A673 (cell line): ENCODE data around the gene SLC4A2. TPM values are rescaled to one million over a fixed set of nuclear protein-coding genes. Genes with fewer than 3 reads are reported as not detected.

ENCODE experiments used
- BruUV-seq: library from RNA; stranded (reverse); fragments of 400-500 nt; replicated peaks from 2 replicates; lab custom pipeline; 2021; lab: Mats Ljungman, UMichigan
- CTCF ChIA-PET: fragments of 300-600 bp; sonication (Branson Sonifier 250); formaldehyde crosslinking; loops from one replicate; lab custom pipeline; 2022; ENCODE audit warnings: antibody characterized with exemption; lab: Charles Lee
- POLR2A ChIA-PET: fragments of 300-600 bp; sonication (Branson Sonifier 250); formaldehyde crosslinking; loops from one replicate; lab custom pipeline; 2022; ENCODE audit warnings: antibody characterized with exemption; ENCODE audit not compliant: low non-redundant PET; lab: Charles Lee
- DNase-seq: peaks from one replicate; pipeline ENCODE4 v3.0.0-alpha.2; 2015; ENCODE audit warnings: low spot score
- H3K27ac ChIP-seq: fragments of 200-600 bp; sonication (generic); 2 replicates; pipeline ENCODE4 v1.5.1; 2016; ENCODE audit warnings: mixed run types, low read depth, mild to moderate bottlenecking, mixed read lengths, antibody characterized with exemption, low read length; ENCODE audit not compliant: poor library complexity, severe bottlenecking
- H3K27me3 ChIP-seq: fragments of 200-600 bp; sonication (generic); replicated peaks from 2 replicates; pipeline ENCODE4 v1.6.1; 2017; ENCODE audit warnings: mixed run types, low read depth, mild to moderate bottlenecking, mixed read lengths, antibody characterized with exemption, low read length; ENCODE audit not compliant: insufficient read depth, poor library complexity
- H3K36me3 ChIP-seq: fragments of 200-600 bp; sonication (generic); 2 replicates; pipeline ENCODE4 v1.6.1; 2016; ENCODE audit warnings: mixed run types, mild to moderate bottlenecking, mixed read lengths, antibody characterized with exemption, low read length; ENCODE audit not compliant: insufficient read depth, poor library complexity, severe bottlenecking
- H3K4me1 ChIP-seq: fragments of 200-600 bp; sonication (generic); 2 replicates; pipeline ENCODE4 v1.6.1; 2017; ENCODE audit warnings: mixed run types, mild to moderate bottlenecking, mixed read lengths, antibody characterized with exemption, low read length; ENCODE audit not compliant: insufficient read depth, poor library complexity, severe bottlenecking
- H3K4me3 ChIP-seq: fragments of 200-600 bp; sonication (generic); 2 replicates; pipeline ENCODE4 v1.5.1; 2016; ENCODE audit warnings: low read depth, mixed run types, mild to moderate bottlenecking, mixed read lengths, low read length; ENCODE audit not compliant: poor library complexity, severe bottlenecking
- H3K9me3 ChIP-seq: fragments of 200-600 bp; sonication (generic); 2 replicates; pipeline ENCODE4 v1.6.1; 2016; ENCODE audit warnings: mixed run types, low read depth, mild to moderate bottlenecking, mixed read lengths, antibody characterized with exemption, low read length; ENCODE audit not compliant: poor library complexity, severe bottlenecking
- EZH2 ChIP-seq: fragments of 200-600 bp; sonication (generic); IDR thresholded peaks from 2 replicates; pipeline ENCODE4 v1.6.1; 2017; ENCODE audit warnings: borderline replicate concordance, low read depth, mild to moderate bottlenecking, mixed read lengths, antibody characterized with exemption, low read length; ENCODE audit not compliant: poor library complexity, severe bottlenecking
- intact Hi-C: fragments of 100-400 bp; cut with micrococcal nuclease; formaldehyde crosslinking; loops from one replicate; pipeline ENCODE4 v1.10.0; 2022; ENCODE audit not compliant: unreplicated experiment
- total RNA-seq: library from RNA; stranded (reverse); gene quantifications from 2 replicates; pipeline ENCODE4 v1.2.3, GENCODE V29; 2021
- TF ChIP-seq, protein P1 (sequence below): fragments of 300-800, 200-600 bp; sonication (generic); conservative IDR thresholded peaks from 2 replicates; pipeline ENCODE4 v1.5.1; 2017; ENCODE audit warnings: low read depth, mild to moderate bottlenecking, antibody characterized with exemption, low read length, moderate library complexity, mixed read lengths

SLC4A2 gene
- total RNA-seq, 1 experiment from 2014 or later: 222 TPM

DNA sequence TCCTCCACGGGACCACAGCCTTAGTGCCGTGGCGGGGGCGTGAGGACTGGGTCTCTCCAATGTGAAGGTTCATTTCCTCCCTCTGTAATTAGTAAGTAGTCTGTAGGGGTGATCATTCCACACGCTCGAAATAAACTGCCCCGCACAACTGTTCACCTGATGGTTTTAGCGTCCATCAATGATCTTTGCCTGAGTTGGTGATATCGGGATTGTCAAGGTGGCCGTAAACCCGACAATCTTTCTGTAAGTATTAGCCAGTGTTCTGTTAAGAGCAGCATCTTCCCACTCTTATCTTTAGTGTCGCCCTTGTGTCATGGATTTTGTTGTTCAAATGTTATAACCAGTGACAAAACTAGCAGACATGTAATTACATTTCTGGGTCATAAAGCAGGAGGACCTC, 44.6 kb downstream of the SLC4A2 start:
- BruUV-seq: no TSS peak
- Histone ChIP-seq H3K27ac (no peak overlapping the region), H3K4me3 (no peak overlapping the region), H3K4me1 (no peaks in the 10 kb centered on the region), H3K36me3 (no peaks in the 10 kb centered on the region), H3K27me3 (no peaks in the 10 kb centered on the region), H3K9me3 (no peaks in the 10 kb centered on the region)
- POLR2A ChIA-PET: no interaction called here
- intact Hi-C loops: no loop called here
- DNase-seq: no peak
- CTCF ChIA-PET: interaction anchor here (0.6 kb wide), 1 partner anchor 20 kb away, joined by 3 read pairs; no protein-coding TSS in a partner anchor
- TF ChIP-seq, protein P1, sequence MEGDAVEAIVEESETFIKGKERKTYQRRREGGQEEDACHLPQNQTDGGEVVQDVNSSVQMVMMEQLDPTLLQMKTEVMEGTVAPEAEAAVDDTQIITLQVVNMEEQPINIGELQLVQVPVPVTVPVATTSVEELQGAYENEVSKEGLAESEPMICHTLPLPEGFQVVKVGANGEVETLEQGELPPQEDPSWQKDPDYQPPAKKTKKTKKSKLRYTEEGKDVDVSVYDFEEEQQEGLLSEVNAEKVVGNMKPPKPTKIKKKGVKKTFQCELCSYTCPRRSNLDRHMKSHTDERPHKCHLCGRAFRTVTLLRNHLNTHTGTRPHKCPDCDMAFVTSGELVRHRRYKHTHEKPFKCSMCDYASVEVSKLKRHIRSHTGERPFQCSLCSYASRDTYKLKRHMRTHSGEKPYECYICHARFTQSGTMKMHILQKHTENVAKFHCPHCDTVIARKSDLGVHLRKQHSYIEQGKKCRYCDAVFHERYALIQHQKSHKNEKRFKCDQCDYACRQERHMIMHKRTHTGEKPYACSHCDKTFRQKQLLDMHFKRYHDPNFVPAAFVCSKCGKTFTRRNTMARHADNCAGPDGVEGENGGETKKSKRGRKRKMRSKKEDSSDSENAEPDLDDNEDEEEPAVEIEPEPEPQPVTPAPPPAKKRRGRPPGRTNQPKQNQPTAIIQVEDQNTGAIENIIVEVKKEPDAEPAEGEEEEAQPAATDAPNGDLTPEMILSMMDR: no peak
- TF ChIP-seq EZH2: no peak

DNA sequence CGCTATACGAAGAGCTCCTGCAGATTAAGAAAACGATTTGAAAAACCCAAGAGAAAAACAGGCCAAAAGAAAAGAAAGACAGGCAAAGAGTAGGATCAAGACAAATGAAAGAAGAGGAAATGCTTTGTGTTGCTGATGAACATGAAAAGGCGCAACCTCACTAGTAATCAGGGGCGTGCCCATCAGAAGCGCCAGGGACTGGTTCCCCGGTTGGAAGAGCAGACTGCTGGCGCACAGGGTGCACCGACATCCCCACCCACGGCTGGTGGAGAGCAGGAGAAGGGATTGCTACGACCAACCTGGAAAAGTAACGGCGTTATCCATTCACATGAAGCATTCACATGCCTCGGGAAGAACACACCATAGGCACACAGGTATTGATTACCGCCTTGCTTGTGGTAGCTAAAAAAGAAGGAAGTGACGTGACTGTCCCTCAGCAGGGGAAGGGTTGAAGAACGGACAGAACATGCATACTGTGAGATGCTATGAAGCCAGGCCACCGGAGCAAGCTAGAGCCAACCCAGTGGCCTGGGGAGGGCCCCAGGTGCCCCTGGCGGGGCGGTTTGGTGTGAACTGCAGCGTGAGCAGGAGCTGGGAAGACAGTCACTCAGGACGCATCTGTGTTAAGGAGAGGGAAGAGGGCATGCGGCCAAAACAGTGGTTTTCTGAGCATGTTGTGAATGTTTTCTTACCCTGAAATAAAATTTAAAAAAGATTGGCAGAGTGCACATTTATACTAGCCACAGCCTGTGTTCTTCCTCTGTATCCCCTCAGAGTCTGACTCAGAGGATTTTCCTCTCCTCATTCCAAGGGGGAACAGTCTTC, 45.2 kb downstream of the SLC4A2 start:
- H3K4me3 ChIP-seq: no peak overlapping the region
- no peak overlapping the region for H3K27ac ChIP-seq
- ChIA-PET CTCF (interaction anchor here (0.6 kb wide), 1 partner anchor 19 kb away, joined by 3 read pairs; no protein-coding TSS in a partner anchor), POLR2A (no interaction called here)
- no peaks in the 10 kb centered on the region for H3K27me3 ChIP-seq
- no peaks in the 10 kb centered on the region for H3K36me3 ChIP-seq
- no peaks in the 10 kb centered on the region for H3K9me3 ChIP-seq
- TF ChIP-seq EZH2: no peak
- TF ChIP-seq, protein P1: no peak
- H3K4me1 ChIP-seq: no peaks in the 10 kb centered on the region
- BruUV-seq: TSS peak; percentile 21
- intact Hi-C loops: no loop called here
- DNase-seq: no peak

DNA sequence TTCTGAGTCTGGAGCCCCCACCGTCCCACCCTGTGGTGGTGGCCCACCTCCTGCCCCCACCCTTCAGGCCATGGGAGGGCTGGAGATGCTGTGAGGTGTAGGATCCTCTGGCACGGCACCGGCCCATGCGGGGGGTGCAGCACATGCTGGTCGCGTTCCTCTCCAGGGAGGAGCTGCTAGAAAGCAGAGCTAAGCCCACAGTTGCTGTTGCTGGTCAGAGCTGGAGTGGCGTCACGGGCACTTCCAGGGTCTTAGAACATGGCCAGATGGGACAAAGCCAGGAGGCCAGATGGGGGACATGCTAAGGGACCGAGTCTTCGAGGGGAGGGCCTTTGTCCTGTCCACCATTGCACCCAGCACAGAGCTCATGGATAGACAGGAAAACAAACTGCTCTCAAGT, 48.5 kb downstream of the SLC4A2 start:
- no peaks in the 10 kb centered on the region for H3K9me3 ChIP-seq
- no TSS peak for BruUV-seq
- no peak overlapping the region for H3K27ac ChIP-seq
- ChIA-PET CTCF (no interaction called here), POLR2A (interaction anchor here (0.5 to 0.7 kb wide), 3 partner anchors 12 to 56 kb away, joined by 6 to 9 read pairs (median 6); no protein-coding TSS in a partner anchor)
- H3K36me3 ChIP-seq: no peaks in the 10 kb centered on the region
- intact Hi-C loops: no loop called here
- DNase-seq: no peak
- no peak overlapping the region for H3K4me3 ChIP-seq
- TF ChIP-seq, protein P1: no peak
- TF ChIP-seq EZH2: no peak
- H3K27me3 ChIP-seq: no peaks in the 10 kb centered on the region
- H3K4me1 ChIP-seq: no peaks in the 10 kb centered on the region
